Ishikawa (cell line): Measurements from ENCODE around the gene PRRT1B.

Experiments used
- CEBPB ChIP-seq: IDR thresholded peaks from 2 replicates; pipeline ENCODE4 v1.6.1; 2012
- CREB1 ChIP-seq: IDR thresholded peaks from 2 replicates; pipeline ENCODE4 v1.6.1; 2012; ENCODE audit warnings: low read depth
- EGR1 ChIP-seq: IDR thresholded peaks from 2 replicates; pipeline ENCODE4 v1.6.1; 2012
- EP300 ChIP-seq: IDR thresholded peaks from 2 replicates; pipeline ENCODE4 v1.6.1; 2012; ENCODE audit warnings: borderline replicate concordance
- FOXM1 ChIP-seq: IDR thresholded peaks from 2 replicates; pipeline ENCODE4 v1.6.1; 2012; ENCODE audit warnings: low read depth, borderline replicate concordance
- NFIC ChIP-seq: IDR thresholded peaks from 2 replicates; pipeline ENCODE4 v1.6.1; 2012
- RAD21 ChIP-seq: IDR thresholded peaks from 2 replicates; pipeline ENCODE4 v1.6.1; 2012; ENCODE audit warnings: low read depth
- REST ChIP-seq: IDR thresholded peaks from 2 replicates; pipeline ENCODE4 v1.6.1; 2012; ENCODE audit warnings: low read depth, mild to moderate bottlenecking
- TAF1 ChIP-seq: IDR thresholded peaks from 2 replicates; pipeline ENCODE4 v1.6.1; 2012; ENCODE audit warnings: low read depth, mild to moderate bottlenecking
- TCF12 ChIP-seq: IDR thresholded peaks from 2 replicates; pipeline ENCODE4 v1.6.1; 2012; ENCODE audit warnings: low read depth
- TEAD4 ChIP-seq: IDR thresholded peaks from 2 replicates; pipeline ENCODE4 v1.6.1; 2012
- USF1 ChIP-seq: IDR thresholded peaks from 2 replicates; pipeline ENCODE4 v1.6.1; 2012
- YY1 ChIP-seq: IDR thresholded peaks from 2 replicates; pipeline ENCODE4 v1.6.1; 2012; ENCODE audit warnings: low read depth
- ZBTB7A ChIP-seq: IDR thresholded peaks from 2 replicates; pipeline ENCODE4 v1.6.1; 2012; ENCODE audit warnings: low read depth
- TF ChIP-seq, protein P1 (sequence below): IDR thresholded peaks from 2 replicates; pipeline ENCODE4 v1.6.1; 2012

Gene PRRT1B

DNA sequence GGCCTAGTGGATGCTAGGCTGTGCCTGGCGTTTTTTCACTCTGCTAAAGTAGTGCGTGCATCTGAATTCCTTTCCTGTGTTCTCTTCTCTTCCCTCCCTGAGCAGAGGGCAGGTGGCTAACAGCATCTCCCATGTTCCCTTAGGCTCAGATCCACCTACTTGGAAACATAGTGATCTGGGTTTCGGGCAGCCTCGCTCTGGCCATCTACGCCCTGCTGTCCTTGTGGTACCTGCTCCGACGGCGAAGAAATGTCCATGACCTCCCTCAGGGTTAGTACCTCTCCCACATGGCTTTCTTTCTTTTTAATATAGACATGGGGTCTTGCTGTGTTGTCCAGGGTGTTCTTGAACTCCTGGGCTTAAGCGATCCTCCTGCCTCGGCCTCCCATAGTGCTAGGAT is 24.1 kb upstream of the PRRT1B start:
- TF ChIP-seq CREB1 (no peak), TCF12 (no peak), ZBTB7A (no peak), EP300 (no peak), RAD21 (no peak), TEAD4 (no peak), REST (no peak), YY1 (no peak), USF1 (no peak), CEBPB (no peak), EGR1 (no peak)

- TF ChIP-seq EP300 (no peak), TEAD4 (no peak), YY1 (no peak), FOXM1 (no peak), TCF12 (no peak), EGR1 (no peak), CEBPB (no peak), TAF1 (no peak), ZBTB7A (no peak), RAD21 (no peak), USF1 (no peak), NFIC (no peak), CREB1 (no peak), REST (no peak)
- TF ChIP-seq, protein P1, sequence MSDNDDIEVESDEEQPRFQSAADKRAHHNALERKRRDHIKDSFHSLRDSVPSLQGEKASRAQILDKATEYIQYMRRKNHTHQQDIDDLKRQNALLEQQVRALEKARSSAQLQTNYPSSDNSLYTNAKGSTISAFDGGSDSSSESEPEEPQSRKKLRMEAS, result no peak
Observed at GRCh38 chr9:131521822-131522221, 23.5 kb upstream of the PRRT1B start.

DNA sequence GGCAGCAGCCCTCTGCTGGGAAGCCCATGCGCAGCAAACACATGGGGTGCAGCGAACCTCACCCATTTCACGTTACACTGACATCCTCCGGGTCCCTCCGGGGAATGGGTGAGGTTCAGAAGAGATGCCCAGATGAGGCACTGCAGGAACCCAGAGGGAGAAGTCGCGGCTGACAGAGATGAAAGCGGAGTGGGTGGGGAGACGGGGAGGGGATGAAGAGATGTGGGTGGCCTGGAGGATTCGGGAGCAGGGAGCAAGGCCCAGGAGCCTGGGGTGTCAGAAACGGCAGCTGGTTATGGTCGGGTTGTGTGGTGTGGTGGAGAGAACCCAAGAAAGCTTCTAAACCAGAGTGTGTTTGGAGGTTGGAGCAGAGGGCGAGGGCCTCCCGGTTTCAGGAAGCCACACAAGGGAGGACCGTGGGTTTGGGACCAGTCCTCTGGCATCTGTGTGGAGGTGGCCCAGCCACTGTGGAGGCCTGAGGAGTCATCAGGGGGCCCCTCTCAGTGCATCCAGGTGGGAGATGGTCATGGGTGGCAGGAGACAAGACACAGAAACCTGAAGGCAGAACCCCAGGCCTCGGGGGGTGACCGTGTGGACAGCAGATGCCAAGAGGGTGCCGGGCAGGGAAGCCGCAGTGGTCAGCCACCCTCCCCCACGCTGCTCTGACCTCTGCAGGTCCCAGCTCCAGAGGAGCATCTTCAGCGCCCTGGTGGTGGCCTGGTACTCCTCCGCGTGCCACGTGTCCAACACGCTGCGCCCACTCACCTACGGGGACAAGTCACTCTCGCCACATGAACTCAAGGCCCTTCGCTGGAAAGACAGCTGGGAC is 22.9 kb upstream of the PRRT1B start:
- TF ChIP-seq EGR1 (no peak), YY1 (no peak), USF1 (no peak), TAF1 (no peak), TCF12 (no peak), ZBTB7A (no peak), TEAD4 (no peak), EP300 (no peak), NFIC (no peak), REST (no peak), CEBPB (no peak), RAD21 (no peak), CREB1 (no peak), FOXM1 (no peak)
- TF ChIP-seq, protein P1, result no peak

- TF ChIP-seq CEBPB, result no peak
- TF ChIP-seq, protein P1, result no peak
- no peak for TF ChIP-seq TAF1
- no peak for TF ChIP-seq EP300
- no peak for TF ChIP-seq ZBTB7A
- no peak for TF ChIP-seq TEAD4
- TF ChIP-seq YY1, result no peak
- no peak for TF ChIP-seq REST
- TF ChIP-seq RAD21, result no peak
- TF ChIP-seq CREB1, result no peak
- no peak for TF ChIP-seq USF1
- TF ChIP-seq NFIC, result no peak
- no peak for TF ChIP-seq FOXM1
- TF ChIP-seq EGR1, result no peak
- no peak for TF ChIP-seq TCF12
Observed at GRCh38 chr9:131523086-131523388, 22.3 kb upstream of the PRRT1B start.
